Neutrophil (primary cell): ENCODE results near the gene TCF15.
"Not testable (repeated sequence)": the region's sequence is repeated elsewhere in the genome, so short reads cannot be mapped to it uniquely, and the experiment has no call there.

Experiments used
- H3K27ac ChIP-seq: fragments of 200-600 bp; sonication (generic); 2 replicates; pipeline ENCODE4 v1.5.1; 2016; ENCODE audit warnings: mild to moderate bottlenecking, moderate library complexity
- H3K27me3 ChIP-seq: fragments of 200-600 bp; sonication (generic); 2 replicates; pipeline ENCODE4 v1.6.0; 2016; ENCODE audit warnings: mild to moderate bottlenecking
- H3K36me3 ChIP-seq: fragments of 200-600 bp; sonication (generic); 2 replicates; pipeline ENCODE4 v1.5.1; 2017
- H3K4me1 ChIP-seq, 2 experiments: fragments of 200-600 bp in 1 of 2; sonication (generic) in 1 of 2; 1 replicate in 1 of 2; 2 replicates in 1 of 2; pipeline versions ENCODE4 v1.5.1 to v1.6.1; 2013 to 2016; ENCODE audit warnings: low read depth in 1 of 2, low read length in 1 of 2, mild to moderate bottlenecking in 1 of 2, moderate library complexity in 1 of 2; ENCODE audit not compliant: control insufficient read depth in 1 of 2, insufficient read depth in 1 of 2
- H3K4me3 ChIP-seq, 2 experiments: fragments of 200-600 bp in 1 of 2; sonication (generic) in 1 of 2; 1 replicate in 1 of 2; 2 replicates in 1 of 2; pipeline ENCODE4 v1.5.1; 2013 to 2016; ENCODE audit warnings: low read depth in 1 of 2, low read length in 1 of 2, mild to moderate bottlenecking in 1 of 2, moderate library complexity in 1 of 2
- H3K9me3 ChIP-seq: fragments of 200-600 bp; sonication (generic); 2 replicates; pipeline ENCODE4 v1.5.1; 2016
- TF ChIP-seq, protein P1 (sequence below): fragments of 200-600 bp; sonication (generic); IDR thresholded peaks from 2 replicates; pipeline ENCODE4 v1.5.1; 2016; ENCODE audit warnings: antibody characterized with exemption

TCF15 gene

GRCh38 chr20:644692-645317 lies 34.7 kb upstream of the TCF15 start:
- TF ChIP-seq, protein P1, sequence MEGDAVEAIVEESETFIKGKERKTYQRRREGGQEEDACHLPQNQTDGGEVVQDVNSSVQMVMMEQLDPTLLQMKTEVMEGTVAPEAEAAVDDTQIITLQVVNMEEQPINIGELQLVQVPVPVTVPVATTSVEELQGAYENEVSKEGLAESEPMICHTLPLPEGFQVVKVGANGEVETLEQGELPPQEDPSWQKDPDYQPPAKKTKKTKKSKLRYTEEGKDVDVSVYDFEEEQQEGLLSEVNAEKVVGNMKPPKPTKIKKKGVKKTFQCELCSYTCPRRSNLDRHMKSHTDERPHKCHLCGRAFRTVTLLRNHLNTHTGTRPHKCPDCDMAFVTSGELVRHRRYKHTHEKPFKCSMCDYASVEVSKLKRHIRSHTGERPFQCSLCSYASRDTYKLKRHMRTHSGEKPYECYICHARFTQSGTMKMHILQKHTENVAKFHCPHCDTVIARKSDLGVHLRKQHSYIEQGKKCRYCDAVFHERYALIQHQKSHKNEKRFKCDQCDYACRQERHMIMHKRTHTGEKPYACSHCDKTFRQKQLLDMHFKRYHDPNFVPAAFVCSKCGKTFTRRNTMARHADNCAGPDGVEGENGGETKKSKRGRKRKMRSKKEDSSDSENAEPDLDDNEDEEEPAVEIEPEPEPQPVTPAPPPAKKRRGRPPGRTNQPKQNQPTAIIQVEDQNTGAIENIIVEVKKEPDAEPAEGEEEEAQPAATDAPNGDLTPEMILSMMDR, result no peak
- H3K36me3 ChIP-seq, result peaks cover 26% of the 10 kb centered on the region
- H3K27me3 ChIP-seq, result peaks cover 47% of the 10 kb centered on the region
- H3K4me3 ChIP-seq, result no peak overlapping the region
- H3K27ac ChIP-seq, result no peak overlapping the region
- peaks cover 0 to 7% of the 10 kb centered on the region in 2 experiments for H3K4me1 ChIP-seq
- H3K9me3 ChIP-seq, result no peaks in the 10 kb centered on the region

- H3K27ac ChIP-seq, result no peak overlapping the region
- H3K9me3 ChIP-seq, result no peaks in the 10 kb centered on the region
- peaks cover 59% of the 10 kb centered on the region for H3K27me3 ChIP-seq
- TF ChIP-seq, protein P1, result no peak
- H3K4me1 ChIP-seq, result peaks cover 0 to 7% of the 10 kb centered on the region in 2 experiments
- no peak overlapping the region for H3K4me3 ChIP-seq
- H3K36me3 ChIP-seq, result peaks cover 9% of the 10 kb centered on the region
These were observed 32.5 kb upstream of the TCF15 start for GRCh38 chr20:642398-643174.

DNA sequence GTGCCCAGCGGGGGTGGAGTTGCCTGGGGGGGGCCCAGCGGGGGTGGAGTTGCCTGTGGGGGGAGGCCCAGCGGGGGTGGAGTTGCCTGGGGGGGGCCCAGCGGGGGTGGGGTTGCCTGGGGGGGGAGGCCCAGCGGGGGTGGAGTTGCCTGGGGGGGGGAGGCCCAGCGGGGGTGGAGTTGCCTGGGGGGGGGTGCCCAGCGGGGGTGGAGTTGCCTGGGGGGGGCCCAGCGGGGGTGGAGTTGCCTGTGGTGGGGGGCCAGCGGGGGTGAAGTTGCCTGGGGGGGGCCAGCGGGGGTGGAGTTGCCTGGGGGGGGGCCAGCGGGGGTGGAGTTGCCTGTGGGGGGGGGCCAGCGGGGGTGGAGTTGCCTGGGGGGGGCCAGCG lies 31.9 kb upstream of the TCF15 start:
- not testable (repeated sequence) for H3K9me3 ChIP-seq, H3K4me3 ChIP-seq, H3K27ac ChIP-seq, H3K4me1 ChIP-seq, H3K36me3 ChIP-seq
- H3K27me3 ChIP-seq, result peaks cover 59% of the 10 kb centered on the region

- TF ChIP-seq, protein P1, result no peak
- H3K36me3 ChIP-seq, result no peaks in the 10 kb centered on the region
- peaks cover 59% of the 10 kb centered on the region for H3K27me3 ChIP-seq
- no peaks in the 10 kb centered on the region for H3K9me3 ChIP-seq
- no peak overlapping the region for H3K4me3 ChIP-seq
- H3K27ac ChIP-seq, result no peak overlapping the region
- H3K4me1 ChIP-seq, result peaks cover 0 to 7% of the 10 kb centered on the region in 2 experiments
These were observed 31.4 kb upstream of the TCF15 start for GRCh38 chr20:641516-641875.

GRCh38 chr20:640674-641515 lies 30.8 kb upstream of the TCF15 start:
- peaks cover 62% of the 10 kb centered on the region for H3K27me3 ChIP-seq
- no peak overlapping the region for H3K4me3 ChIP-seq
- H3K9me3 ChIP-seq, result no peaks in the 10 kb centered on the region
- TF ChIP-seq, protein P1, result no peak
- H3K36me3 ChIP-seq, result no peaks in the 10 kb centered on the region
- H3K4me1 ChIP-seq, result peaks cover 0 to 7% of the 10 kb centered on the region in 2 experiments
- no peak overlapping the region for H3K27ac ChIP-seq
